Choroid plexus epithelial cell (primary cell): Measurements from ENCODE around the gene RASGRP2.

Experiments
- DNase-seq: peaks from one replicate; pipeline ENCODE4 v3.0.0-alpha.2; 2010; ENCODE audit warnings: low read depth
- H3K4me3 ChIP-seq: 2 replicates; pipeline ENCODE4 v1.5.1; 2011; ENCODE audit warnings: low read depth, mild to moderate bottlenecking, control low read depth, low read length, moderate library complexity
- TF ChIP-seq, protein P1 (sequence below): conservative IDR thresholded peaks from 2 replicates; pipeline ENCODE4 v1.5.1; 2011; ENCODE audit warnings: low read depth, mild to moderate bottlenecking, control low read depth, inconsistent platforms, low read length, moderate library complexity

The RASGRP2 gene

DNA sequence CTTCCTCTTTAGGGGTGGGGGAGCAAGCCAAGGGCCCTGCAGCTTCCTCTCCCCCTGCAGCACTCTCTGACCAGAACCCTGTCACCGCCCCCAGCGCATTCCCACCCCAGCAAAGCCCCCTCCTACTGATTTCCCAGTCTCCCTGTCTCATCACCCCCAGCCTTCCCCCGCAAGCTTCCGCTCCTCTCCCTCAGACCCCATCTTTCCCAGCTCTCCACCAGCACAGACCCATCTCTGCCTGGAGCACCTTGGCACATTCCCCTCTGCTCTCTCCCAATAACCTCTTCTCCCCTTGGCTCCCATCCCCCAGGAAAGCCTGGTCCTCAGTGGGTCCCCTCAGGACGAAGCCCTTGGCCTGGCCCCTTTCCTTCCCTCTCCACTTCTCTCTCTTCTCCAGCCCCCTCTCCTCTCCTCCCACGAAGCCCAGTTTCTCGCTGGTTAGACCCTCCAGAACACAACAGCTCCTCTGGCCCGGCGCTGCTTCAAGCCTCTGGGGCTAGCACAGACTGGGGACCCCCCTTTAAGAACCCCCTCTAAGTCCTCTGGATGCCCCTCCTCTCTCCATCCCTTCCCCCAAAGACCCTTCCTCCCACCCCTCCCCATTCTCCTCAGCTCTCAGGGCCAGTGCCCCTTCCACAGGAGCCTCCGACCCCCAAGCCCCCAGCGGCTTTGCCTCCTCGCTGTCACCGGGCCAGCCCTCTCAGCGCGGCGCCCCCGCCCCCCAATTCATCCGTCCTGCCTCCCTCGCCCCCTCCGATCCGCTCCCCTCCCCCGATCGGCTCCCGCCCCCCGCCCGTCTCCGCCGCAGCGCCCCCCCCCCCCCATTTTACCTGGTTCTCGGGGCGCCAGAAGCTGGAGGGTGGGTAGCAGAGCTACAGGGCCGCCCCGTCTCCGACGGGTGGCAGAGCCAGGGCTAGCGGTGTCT is 21.5 kb downstream of the RASGRP2 start:
- no peak for DNase-seq
- TF ChIP-seq, protein P1, sequence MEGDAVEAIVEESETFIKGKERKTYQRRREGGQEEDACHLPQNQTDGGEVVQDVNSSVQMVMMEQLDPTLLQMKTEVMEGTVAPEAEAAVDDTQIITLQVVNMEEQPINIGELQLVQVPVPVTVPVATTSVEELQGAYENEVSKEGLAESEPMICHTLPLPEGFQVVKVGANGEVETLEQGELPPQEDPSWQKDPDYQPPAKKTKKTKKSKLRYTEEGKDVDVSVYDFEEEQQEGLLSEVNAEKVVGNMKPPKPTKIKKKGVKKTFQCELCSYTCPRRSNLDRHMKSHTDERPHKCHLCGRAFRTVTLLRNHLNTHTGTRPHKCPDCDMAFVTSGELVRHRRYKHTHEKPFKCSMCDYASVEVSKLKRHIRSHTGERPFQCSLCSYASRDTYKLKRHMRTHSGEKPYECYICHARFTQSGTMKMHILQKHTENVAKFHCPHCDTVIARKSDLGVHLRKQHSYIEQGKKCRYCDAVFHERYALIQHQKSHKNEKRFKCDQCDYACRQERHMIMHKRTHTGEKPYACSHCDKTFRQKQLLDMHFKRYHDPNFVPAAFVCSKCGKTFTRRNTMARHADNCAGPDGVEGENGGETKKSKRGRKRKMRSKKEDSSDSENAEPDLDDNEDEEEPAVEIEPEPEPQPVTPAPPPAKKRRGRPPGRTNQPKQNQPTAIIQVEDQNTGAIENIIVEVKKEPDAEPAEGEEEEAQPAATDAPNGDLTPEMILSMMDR = no peak
- H3K4me3 ChIP-seq = no peak overlapping the region

DNA sequence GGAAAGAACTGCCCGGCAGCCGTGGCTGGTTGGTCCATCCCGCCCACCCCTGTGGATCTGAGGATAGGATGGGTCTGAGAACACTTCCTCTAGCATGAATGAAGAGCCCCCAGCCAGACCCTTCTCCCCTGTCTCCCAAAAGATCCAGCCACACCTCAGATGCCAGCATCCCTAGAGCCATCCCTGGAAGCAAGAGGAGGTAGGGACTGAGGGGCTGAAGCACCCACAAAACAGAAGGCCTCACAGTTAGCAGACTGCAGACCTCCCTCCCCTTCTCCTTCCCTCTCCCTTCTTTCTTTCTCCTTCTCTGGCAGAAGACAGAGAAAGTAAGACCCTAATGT is 22.6 kb downstream of the RASGRP2 start:
- TF ChIP-seq, protein P1 = no peak
- no peak overlapping the region for H3K4me3 ChIP-seq
- DNase-seq = no peak

DNA sequence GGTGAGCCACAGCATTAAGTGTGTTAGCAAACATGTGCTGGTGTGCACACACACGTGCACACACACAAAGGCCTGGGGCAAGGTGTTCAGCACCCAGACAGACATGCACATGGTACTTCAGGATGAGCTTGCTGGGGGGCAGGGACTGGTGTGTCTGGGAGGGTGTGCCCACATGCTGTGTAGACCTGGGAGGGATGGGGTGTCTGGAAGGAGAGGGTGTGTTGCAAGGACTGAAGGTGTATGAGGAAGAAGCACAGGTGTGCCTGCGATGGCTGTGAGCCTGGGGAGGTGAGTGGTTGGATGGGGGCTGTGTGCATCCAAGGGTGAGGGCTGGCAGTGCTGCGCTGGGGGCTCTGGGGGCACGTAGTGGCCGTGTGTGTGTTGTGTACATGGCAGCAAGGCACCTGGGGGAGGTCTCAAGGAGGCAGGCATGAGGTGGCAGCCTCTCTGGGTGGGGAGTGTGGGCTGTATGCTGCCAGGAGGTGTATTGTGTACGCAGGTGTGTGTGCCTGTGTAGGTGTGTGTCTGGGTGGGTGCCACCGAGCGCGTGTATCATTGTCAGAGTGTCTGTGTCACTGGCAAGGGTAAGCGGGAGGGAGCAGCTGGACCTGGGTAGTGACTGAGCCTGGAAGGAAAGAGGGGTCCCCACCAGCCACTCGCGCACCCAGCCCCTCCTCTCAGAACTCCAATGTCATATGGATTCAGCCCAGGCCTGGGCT is 23.1 kb downstream of the RASGRP2 start:
- TF ChIP-seq, protein P1 = no peak
- DNase-seq = no peak
- H3K4me3 ChIP-seq = no peak overlapping the region

DNA sequence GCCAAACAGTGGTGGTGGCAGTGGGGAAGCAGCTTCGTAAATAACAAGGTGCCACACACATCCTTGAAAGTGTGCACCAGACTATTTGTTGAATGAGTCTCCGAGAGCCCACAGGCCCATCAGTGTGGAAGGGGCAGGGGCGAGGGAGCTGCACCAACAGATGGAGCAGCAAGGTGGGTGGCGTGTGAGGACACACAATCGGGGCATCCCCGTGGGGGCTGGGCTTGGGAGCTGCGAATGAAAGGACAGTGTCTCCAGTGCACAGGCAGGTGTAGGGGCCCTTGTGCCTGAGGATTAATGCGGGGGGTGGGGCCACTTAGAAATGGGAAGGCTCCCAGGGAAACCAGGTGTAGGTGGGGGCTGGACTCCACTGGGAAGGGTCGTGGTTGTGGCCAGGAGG is 23.8 kb downstream of the RASGRP2 start:
- no peak for DNase-seq
- H3K4me3 ChIP-seq = no peak overlapping the region
- TF ChIP-seq, protein P1 = no peak

DNA sequence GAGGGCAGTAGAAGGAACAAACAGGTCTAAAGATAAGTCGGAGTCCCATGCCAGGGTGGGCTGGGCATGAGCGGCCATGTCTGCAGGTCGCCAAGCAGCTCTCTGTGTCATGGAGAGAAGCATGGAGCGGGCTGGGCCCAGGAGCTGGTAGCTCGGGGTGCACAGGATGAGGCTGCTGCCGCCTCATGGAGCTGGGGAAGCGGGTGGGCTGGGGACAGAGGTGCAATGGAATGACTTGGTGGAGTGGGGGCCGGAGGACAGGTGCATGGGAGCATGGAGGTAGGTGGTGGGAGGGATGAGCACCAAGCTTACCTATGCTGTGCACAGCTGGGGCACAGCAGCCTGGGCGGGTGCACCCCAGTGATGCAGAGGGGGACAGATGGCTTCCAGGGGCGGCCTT is 24.5 kb downstream of the RASGRP2 start:
- TF ChIP-seq, protein P1 = no peak
- no peak for DNase-seq

DNA sequence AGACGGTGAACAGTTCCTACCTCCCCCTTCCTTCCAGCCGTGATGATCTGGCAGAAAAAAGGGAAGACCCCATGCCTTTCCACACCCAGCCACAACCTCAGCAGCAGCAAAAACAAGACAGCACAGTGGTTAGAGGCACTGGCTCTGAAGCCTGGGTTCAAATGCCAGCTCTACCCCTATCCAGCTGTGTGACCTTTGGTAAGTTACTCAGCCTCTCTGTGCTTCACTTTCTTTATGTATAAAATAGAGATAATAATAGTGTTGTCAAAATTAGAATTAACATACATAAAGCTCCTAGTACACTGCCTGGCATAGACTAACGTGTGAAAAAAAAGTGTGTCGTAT is 25.2 kb downstream of the RASGRP2 start:
- TF ChIP-seq, protein P1 = no peak
- DNase-seq = no peak
- no peak overlapping the region for H3K4me3 ChIP-seq

More for the DNA sequence above, 24.5 kb downstream of the RASGRP2 start:
- no peak overlapping the region for H3K4me3 ChIP-seq
